HEK293 (cell line): ENCODE measurements around the gene TNFRSF14.

ENCODE experiments used
- ZBTB26 ChIP-seq: fragments of 450-650 bp; formaldehyde crosslinking; optimal IDR thresholded peaks from 2 replicates; pipeline ENCODE3; 2016; ENCODE audit warnings: missing biosample characterization, mild to moderate bottlenecking, missing genetic modification characterization
- ZNF274 ChIP-seq, 2 experiments: fragments of 200-500 bp in 1 of 2; fragments of 450-650 bp in 1 of 2; sonication (Bioruptor generic) in 1 of 2; formaldehyde crosslinking in 1 of 2; IDR thresholded peaks; 2 replicates each; pipeline versions ENCODE4 v1.5.1 to v1.6.1; 2014 to 2016; ENCODE audit warnings: borderline replicate concordance in 1 of 2, inconsistent platforms in 1 of 2, low read length in 1 of 2, missing biosample characterization in 1 of 2, missing genetic modification characterization in 1 of 2
- ZNF785 ChIP-seq: fragments of 450-650 bp; formaldehyde crosslinking; IDR thresholded peaks from 2 replicates; pipeline ENCODE4 v1.5.1; 2016; ENCODE audit warnings: missing biosample characterization, missing genetic modification characterization
- TF ChIP-seq, protein P1 (sequence below): IDR thresholded peaks from 2 replicates; pipeline ENCODE4 v1.6.1; 2011; ENCODE audit warnings: mild to moderate bottlenecking, low read depth, low read length, borderline replicate concordance
- TF ChIP-seq, protein P2 (sequence below): fragments of 450-650 bp; formaldehyde crosslinking; IDR thresholded peaks from 2 replicates; pipeline ENCODE4 v1.5.1; 2016; ENCODE audit warnings: missing biosample characterization, missing genetic modification characterization

- TF ChIP-seq ZBTB26 = no peak
- TF ChIP-seq, protein P1, sequence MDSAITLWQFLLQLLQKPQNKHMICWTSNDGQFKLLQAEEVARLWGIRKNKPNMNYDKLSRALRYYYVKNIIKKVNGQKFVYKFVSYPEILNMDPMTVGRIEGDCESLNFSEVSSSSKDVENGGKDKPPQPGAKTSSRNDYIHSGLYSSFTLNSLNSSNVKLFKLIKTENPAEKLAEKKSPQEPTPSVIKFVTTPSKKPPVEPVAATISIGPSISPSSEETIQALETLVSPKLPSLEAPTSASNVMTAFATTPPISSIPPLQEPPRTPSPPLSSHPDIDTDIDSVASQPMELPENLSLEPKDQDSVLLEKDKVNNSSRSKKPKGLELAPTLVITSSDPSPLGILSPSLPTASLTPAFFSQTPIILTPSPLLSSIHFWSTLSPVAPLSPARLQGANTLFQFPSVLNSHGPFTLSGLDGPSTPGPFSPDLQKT = no peak
- no peak for TF ChIP-seq ZNF274 (IDR thresholded peaks at IDR 0.05; ENCODE audit: low read length)
- no peak for TF ChIP-seq ZNF274 (tag by site-specific recombination; IDR thresholded peaks at IDR 0.05; ENCODE audit: borderline replicate concordance)
- TF ChIP-seq, protein P2, sequence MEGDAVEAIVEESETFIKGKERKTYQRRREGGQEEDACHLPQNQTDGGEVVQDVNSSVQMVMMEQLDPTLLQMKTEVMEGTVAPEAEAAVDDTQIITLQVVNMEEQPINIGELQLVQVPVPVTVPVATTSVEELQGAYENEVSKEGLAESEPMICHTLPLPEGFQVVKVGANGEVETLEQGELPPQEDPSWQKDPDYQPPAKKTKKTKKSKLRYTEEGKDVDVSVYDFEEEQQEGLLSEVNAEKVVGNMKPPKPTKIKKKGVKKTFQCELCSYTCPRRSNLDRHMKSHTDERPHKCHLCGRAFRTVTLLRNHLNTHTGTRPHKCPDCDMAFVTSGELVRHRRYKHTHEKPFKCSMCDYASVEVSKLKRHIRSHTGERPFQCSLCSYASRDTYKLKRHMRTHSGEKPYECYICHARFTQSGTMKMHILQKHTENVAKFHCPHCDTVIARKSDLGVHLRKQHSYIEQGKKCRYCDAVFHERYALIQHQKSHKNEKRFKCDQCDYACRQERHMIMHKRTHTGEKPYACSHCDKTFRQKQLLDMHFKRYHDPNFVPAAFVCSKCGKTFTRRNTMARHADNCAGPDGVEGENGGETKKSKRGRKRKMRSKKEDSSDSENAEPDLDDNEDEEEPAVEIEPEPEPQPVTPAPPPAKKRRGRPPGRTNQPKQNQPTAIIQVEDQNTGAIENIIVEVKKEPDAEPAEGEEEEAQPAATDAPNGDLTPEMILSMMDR (tag by site-specific recombination) = no peak
- no peak for TF ChIP-seq ZNF785 (tag by site-specific recombination)
Measured at GRCh38 chr1:2590233-2591141, 34.3 kb downstream of the TNFRSF14 start.
